NCI-H187 treated with DMSO at 0.1 percent for 48 hours (cell line): Measurements from ENCODE around the gene PALS1.
"Not testable (repeated sequence)": the region's sequence is repeated elsewhere in the genome, so short reads cannot be mapped to it uniquely, and the experiment has no call there.

Source experiments
- DNase-seq: peaks from one replicate; lab custom pipeline; 2025; lab: John Stamatoyannopoulos, UW

The PALS1 gene

DNA sequence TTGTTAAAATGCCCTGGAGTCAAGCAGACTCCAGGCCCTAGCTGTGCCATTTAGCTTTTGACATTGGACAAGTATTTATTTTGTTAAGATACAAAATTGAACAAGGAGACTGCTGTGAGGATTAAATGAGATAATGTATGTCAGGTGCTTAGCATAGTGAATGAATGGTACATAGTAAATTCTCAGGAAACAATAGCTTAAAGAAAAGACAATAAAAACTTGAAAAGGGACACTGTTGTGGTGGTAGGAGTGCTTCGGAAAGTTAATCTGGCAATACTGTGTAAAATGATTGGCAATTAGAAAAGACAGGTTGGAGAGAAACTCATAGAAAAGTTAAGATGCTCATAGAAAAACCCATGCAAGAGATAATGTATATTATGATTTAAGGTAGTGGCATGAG lies 19.7 kb downstream of the PALS1 start:
- no peak for DNase-seq

DNA sequence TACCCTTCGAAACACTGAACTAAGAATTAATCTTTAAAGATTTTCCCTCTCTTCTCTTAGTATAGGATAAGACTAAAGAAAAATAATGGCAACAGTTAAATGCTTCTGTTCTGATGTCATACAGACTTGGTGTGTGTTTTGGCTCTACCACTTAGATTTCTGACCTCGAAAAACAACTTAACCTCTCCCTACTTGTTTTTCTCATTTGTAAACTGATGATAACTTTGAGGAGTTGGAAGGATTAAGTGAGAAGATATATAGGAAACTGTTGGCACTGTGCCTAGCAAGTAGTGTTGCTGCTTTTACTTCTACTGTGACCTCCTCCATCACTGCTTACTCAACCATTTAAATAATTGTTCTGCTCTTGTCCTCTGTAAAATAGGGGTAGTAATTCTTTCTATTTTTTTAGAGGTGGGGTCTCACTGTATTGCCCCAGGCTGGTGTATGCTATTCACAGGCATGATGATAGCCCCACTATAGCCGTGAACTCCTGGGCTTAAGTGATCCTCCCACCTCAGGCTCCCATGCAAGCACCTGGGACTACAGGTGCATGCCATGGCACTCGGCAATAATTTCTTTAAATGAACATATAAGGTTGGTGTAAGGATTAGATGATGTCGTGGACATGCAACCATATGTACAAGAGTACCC lies 22.4 kb downstream of the PALS1 start:
- no peak for DNase-seq

DNA sequence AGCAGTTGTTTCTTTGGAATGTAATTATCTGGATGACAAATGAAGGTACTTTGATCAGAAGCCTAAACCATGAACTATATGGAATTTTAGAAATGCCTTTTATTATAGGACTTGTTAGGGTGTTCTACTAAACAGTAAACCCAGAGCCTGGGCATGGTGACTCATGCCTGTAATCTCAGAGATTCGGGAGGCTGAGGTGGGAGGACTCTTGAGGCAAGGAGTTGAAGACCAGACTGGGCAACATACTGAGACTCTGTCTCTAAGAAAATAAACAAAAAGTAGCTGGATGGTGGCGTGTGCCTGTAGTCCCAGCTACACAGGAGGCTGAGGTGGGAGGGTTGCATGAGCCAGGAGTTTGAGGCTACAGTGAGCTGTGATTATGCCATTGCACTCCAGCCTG lies 23.9 kb downstream of the PALS1 start:
- no peak for DNase-seq

DNA sequence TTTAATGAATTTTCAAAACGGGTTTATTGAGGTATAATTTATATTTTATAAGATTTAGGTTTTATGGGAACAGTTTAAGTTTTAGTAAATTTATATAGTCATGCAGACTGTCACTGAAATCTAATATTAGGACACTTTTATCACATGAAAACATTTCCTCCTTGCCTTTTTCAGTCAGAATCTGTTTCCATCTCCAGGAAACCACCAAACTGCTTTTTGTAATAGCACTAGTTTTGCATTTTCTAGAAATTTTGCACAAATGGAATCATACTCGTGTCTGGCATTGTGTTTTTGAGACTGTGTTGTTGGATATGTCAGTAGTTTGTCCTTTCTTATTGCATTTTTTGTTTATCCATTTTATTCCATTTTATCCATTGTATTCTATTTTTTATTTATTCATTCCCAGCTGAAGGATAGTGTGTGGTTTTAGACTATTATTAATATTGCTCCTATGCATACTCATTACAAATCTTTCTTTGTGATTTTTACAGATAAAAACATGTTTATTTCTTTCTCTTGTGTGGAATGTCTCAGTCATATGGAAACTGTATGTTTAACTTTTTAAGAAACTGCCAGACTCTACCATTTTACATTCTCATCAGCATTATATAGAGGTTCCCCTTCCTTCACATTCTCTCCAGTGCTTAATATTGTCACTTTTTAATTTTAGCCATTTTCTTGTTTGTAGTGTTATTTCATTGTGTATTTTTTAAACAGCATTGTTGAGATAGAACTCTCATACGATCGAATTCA lies 26.5 kb downstream of the PALS1 start:
- no peak for DNase-seq

DNA sequence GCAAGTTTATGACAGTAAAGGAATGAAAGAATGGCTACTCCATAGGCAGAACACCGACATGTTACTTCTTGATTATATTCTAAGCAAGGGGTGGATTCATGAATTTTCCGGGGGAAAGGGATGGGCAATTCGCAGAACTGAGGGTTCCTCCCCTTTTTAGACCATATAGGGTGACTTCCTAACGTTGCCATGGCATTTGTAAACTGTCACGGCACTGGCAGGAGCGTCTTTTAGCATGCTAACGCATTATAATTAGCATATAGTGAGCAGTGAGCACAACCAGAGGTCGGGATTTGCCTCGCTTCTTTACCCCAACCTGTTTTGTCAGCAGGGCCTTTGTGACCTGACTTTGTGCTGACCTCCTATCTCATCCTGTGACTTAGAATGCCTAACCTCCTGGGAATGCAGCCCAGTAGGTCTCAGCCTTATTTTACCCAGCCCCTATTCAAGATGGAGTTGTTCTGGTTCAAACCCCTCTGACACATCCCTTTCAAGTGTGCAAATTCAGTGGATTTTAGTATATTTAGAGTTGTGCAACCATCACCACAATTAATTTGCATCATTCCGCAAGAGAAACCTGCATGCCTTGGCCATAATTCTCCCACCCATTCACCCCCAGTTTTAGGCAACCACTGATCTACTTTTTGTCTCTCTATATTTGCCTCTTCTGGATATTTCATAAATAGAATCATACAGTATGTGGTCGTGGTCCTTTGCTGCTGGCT lies 27.4 kb downstream of the PALS1 start:
- DNase-seq: no peak

DNA sequence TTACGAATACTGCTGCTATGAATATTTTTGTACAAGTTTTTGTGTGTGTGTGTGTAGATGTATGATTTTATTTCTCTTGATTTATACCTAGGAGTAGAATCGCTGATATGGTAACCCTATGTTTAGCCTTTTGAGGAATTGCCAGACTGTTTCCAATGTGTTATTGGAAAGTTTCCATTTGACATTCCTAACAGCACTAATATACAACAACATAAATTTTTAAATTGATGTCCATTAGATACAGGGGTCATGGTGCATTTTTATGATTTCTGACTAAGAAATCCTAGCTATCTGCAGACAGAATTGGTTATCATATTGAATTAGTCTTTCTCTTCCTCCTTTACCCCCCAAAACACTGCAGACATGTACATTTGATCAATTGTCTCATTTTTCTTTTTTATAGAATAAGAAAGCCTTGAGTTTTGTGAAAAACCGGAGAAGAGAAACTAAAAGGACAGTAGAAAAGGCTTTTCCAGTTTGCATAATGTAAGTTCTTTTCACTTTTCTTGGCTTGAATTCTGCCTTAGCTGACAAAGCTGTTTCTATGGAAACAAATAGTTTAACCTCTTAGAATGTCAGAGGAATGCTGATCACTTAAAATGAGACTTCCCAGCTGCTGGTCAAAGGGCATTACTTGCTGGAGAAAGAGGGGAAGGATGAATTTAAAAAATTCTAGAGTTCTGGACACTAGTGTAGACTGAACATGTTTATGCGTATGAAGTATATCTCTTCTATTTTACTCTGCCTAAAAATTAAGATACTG lies 28.2 kb downstream of the PALS1 start:
- DNase-seq: no peak

DNA sequence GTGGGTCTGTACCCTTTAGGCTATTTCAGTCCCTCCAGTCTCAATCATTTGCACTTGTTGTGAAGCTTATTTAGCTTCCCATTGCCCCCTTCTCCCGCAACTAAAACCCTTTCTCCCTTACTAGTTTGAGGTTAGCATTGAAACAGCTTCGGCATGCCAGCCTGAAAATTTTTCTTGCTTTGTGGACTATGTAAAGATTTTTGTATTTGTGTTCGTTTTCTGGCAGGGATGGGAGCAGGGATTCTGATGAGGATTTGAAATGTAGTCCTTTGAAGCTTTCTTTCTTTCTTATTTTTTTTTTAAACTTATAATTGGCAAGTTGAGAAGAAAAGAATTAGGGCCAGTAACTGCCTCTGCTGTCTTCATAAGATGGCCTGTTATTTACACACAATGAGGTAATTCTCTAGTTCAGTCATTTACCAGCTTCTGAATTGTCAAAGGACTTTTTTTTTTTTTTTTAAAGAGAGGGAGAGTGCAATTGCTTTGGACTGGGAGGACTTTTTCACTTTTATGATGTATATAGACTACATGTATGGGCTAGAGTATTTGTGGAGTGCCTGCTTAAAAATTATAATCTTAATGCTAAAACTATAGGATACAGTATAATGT lies 29.0 kb downstream of the PALS1 start:
- no peak for DNase-seq

DNA sequence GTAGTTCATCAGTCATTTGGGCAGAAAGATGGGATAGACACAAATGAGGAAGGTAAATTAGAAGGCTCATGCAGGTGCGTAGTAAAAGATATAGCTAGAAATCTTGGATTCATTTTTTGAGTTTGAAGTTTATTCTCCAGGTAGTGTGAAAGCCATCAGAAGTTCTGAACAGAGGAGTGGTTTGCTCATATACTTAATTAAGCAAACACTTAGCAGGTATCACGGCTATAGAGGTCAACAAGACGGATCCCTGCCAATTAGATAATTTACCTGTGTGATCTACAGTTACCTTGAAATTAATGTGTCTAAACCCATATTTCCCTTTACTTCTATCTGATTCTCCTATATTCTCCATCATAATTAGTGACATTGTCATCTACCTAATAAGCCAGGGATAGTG lies 29.7 kb downstream of the PALS1 start:
- no peak for DNase-seq

DNA sequence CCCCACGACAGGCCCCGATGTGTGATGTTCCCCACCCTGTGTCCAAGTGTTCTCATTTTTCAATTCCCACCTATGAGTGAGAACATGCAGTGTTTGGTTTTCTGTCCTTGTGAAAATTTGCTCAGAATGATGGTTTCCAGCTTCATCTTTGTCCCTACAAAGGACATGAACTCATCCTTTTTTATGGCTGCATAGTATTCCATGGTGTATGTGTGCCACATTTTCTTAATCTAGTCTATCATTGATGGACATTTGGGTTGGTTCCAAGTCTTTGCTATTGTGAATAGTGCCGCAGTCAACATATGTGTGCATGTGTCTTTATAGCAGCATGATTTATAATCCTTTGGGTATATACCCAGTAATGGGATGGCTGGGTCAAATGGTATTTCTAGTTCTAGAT lies 32.0 kb downstream of the PALS1 start:
- not testable (repeated sequence) for DNase-seq

DNA sequence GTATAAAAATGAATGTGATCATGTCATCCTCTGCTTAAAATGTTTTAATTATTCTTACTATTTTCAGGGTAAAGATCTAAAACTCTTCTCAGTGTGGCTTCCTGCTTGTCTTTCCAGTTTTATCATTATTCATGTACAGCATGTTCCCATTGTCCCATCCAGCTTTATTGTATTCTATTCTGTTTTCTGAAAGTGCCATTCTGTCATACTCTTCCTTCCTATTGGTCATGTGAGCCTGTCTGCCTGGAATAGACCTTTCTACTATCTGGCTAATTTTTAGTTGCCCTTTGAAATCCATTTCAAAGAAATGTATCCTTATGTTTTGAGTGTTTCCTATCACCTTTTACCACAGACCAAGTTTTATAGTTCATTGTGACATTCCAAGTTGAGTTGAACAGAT lies 34.9 kb downstream of the PALS1 start:
- DNase-seq: no peak

DNA sequence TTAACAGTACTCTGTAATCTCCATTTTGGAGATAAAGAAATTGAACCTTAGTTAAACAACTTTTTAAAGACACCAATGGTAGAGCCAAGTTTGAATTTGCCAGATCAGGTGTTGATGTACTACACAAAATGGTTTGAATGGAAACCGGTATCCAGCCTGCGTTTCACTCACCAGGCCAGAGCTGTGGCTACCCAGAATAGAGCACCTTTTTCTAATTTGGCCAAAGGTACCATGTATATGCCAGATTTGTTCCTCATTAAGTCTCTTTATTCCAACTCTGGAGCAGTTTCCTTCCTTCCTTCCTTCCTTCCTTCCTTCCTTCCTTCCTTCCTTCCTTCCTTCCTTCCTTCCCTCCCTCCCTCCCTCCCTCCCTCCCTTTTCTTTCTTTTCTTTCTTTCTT lies 39.3 kb downstream of the PALS1 start:
- DNase-seq: no peak

DNA sequence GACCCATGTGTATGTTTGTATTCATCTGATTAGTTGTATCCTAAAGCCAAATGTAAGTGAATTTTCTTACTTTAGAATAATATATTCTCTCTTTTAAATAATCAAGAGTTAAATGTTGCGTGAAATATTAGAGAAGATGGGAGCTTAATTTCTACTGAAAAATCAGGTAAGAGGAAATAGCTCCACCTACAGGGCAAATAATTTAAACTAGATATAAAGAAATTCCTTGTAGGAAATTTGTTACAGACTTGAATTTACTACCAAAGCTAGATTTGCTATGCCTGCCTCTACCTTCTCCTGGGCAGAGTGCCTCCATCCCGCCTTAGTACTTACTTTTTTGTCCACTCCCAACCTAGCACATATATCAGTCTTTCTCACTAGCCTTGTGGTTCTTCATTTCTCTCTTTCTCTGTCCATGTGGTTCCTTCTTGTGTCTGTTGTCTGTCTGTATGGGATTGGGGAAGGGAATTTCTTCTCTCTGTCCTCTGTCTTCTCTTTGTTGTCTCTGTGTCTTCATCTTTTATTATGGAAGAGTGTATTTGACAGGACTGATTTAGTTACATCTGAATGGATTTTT lies 44.7 kb downstream of the PALS1 start:
- no peak for DNase-seq
